ENCODE results near the gene GLIS2.
"Not testable (repeated sequence)": the region's sequence is repeated elsewhere in the genome, so short reads cannot be mapped to it uniquely, and the experiment has no call there.

The GLIS2 gene

DNA sequence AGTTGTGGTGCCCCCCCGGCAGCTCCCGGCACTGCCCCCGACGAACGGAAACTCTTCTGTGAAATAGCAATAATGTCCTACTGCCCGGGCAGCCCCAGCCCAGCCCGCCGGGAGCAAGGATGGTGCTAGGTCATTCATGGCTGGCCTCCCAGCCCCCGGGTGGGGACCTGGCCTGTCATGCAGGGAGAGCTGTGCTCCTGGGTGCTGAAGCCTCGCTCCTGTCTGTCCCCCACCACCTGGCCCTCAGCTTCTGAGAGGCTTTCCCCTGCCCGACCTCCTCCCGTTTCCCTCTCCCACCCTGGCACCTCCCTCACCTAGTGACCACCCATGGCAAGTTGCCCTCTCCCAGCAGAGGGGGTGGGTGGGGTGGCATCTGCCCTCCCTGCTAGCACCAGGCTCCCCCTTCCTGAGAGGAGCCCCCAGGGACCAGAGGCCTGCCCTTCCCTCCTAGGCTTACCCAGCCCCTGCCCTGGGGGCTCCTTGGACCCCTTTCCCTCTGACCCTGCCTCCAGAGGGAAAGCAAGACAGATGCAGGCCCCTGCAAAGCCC lies 21.7 kb downstream of the GLIS2 start:
- DNase-seq: no peak

DNA sequence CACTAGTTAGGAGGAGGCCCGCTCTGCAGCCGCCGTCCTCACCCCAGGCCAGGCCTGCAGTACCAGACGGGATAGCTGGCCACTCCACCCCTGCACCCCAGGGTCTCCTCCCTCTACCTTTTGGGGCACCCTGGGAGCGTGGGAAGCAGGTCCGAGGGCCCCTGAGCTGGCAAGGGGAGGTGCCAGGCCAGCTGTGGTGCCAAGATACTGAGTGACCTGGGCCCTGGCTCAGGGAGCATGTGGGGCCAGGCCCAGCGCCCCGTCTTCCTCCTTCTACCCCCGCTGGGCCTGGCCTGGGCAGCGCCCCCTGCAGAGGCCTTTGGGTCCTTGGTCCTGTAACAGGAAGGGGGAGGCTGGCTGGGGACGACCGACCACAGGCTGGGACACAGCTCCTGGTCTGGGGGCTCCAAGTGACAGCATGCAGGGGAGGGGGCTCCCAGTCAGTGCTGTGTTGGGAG lies 22.3 kb downstream of the GLIS2 start:
- no peak for DNase-seq

DNA sequence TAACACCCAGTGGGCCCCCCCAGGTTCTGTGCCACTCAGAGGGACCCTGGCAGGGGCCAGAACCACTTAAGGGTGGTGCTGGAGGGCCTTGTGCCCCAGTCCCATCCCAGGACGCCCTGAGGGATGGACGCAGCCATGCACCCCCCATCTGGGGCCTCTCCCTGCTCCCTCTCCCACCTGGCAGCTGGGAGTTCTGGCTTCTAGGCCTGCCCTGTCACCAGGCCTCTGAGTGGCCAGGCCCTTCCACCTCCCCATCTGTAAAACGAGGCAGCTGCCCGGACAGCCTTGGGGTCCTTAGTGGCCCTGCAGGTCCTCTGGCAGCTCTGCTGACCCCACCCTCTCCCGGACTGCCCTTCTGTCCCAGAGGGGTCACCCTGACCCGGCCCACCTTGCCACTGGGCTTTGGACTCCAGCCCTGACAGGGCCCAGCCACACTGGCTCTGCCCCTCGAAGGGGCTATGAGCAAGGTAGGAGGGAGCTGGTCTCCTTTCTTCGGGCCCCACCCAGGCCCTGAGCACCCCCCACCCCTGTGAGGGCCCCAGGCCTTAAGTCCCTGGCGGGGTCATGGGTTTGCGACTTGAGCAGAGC lies 22.9 kb downstream of the GLIS2 start:
- no peak for DNase-seq

DNA sequence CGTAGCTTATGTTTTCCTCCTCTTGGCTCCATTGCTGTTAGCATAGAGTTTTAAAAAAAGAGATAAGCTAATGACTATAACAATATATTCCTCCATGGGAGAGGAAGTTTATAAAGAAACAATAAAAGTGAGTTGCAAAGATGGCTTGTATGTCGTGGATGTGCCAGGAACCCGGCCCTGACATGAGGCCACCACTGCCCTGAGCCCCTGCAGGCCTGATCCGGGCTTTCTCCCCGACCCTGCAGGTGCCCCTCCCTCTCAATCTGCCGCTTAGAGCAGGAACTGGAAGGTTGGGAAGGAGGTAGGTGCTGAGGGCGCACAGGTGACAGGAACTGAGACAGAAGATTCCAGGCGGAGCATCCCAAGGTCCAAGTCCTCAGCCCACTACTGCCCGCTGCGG lies 23.6 kb downstream of the GLIS2 start:
- DNase-seq: no peak

DNA sequence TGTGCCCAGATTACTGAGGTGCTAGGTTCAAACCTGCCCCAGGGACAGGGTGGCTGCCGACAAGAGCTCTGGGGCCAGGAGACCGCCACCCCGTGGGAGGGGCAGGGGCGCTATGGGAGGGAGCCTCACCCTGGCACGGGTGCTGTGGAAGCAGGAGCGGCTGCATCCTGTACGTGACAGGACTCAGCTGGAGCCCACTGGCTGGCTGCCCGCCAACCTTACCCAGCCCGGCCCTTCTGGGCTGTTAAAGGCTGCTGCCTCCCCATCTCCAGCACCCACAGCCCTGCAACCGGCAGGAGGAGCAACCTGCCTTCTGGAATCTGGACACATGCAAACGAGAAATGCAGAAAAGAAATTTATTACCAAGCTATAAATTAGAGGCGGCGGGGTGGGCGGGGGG lies 24.0 kb downstream of the GLIS2 start:
- no peak for DNase-seq

DNA sequence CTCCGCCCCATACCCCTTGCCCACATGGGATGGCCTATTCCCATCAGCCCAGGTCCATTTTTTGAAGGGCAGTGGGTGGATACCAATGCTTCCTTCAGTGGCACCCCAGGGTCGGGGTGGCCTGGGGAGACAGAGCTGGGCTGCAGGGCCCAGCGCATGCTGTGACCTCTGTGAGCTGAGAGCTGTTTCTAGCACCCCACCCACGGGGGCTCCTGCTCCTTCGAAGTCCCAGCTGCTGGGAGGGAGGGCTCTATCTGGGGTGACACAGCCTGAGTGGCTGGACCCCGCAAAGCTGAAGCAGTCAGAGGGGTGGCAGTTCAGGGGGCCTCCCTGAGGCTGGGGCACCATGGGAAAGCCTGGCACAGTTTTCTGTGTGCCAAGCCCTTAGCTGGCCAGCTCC lies 24.6 kb downstream of the GLIS2 start:
- DNase-seq: no peak

DNA sequence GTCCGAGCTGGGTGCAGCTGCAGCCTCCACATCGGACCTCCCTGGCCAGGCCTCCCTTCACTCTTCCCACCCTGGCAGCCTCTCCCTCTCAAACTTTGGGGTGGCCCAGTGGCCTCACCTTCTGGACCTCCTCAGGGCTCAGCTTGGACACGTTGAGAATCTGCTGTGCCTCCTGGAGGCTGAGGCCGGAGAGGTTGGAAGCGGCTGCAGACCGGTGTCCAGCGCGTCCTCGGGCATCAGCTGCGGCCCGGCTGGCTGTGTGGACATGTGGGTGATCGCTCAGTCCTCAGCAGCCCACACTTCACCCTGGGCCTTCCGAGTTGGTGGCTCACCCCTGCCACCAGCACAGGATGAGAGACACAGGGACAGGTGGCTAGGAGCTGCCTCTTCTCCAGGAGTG lies 25.4 kb downstream of the GLIS2 start:
- no peak for DNase-seq

DNA sequence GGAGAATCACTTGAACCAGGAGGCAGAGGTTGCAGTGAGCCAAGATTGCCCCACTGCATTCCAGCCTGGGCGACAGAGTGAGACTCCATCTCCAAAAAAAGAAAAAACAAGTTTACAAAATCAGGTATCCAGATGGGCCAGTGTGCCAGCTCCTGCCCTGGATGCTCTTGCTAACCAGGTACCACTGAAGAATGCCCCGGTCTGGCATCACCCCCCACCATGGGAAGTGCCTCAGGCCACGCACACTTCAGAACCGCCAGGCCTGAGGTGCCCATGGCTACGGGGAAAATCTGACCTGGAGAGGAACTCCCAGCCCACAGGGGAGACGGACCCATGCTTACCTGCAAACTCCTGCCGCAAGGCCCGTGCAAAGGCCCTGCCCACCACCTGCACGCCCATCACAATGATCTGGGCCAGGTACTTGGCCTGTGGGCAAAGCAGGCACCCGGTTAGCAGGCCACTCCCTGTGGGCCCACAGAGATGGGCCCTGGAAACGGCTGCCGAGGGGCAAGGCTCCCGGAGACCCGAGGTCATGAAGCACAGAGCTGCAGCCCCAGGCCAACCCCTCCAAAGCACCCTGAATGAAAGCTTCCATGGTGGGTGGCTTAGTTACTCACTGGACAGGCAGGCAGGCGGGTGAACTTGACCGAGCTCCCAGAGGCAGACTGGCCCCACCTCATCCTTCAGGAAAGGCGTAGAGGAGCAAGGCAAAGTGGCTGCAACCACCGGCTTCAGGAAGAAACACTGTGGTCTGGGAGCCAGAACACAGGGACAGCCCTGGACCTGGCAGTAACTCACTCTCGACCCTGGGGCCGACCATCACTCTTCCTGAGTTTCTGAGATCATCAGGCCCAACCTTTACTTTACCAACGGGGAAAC lies 27.2 kb downstream of the GLIS2 start:
- no peak for DNase-seq

DNA sequence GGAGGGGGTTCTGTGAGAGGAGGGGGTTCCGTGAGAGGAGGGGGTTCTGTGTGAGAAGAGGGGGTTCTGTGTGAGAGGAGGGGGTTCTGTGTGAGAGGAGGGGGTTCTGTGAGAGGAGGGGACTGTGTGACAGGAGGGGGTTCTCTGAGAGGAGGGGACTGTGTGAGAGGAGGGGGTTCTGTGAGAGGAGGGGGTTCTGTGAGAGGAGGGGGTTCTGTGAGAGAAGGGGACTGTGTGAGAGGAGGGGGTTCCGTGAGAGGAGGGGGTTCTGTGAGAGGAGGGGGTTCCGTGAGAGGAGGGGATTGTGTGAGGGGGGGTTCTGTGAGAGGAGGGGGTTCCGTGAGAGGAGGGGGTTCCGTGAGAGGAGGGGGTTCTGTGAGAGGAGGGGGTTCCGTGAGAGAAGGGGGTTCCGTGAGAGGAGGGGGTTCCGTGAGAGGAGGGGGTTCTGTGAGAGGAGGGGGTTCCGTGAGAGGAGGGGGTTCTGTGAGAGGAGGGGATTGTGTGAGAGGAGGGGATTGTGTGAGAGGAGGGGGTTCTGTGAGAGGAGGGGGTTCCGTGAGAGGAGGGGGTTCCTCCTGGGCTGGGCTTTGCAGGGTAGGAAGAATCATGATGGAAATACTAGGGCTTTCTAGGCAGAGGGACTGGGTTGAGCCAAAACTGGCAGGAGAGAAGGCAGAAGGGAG lies 28.6 kb downstream of the GLIS2 start:
- not testable (repeated sequence) for DNase-seq

DNA sequence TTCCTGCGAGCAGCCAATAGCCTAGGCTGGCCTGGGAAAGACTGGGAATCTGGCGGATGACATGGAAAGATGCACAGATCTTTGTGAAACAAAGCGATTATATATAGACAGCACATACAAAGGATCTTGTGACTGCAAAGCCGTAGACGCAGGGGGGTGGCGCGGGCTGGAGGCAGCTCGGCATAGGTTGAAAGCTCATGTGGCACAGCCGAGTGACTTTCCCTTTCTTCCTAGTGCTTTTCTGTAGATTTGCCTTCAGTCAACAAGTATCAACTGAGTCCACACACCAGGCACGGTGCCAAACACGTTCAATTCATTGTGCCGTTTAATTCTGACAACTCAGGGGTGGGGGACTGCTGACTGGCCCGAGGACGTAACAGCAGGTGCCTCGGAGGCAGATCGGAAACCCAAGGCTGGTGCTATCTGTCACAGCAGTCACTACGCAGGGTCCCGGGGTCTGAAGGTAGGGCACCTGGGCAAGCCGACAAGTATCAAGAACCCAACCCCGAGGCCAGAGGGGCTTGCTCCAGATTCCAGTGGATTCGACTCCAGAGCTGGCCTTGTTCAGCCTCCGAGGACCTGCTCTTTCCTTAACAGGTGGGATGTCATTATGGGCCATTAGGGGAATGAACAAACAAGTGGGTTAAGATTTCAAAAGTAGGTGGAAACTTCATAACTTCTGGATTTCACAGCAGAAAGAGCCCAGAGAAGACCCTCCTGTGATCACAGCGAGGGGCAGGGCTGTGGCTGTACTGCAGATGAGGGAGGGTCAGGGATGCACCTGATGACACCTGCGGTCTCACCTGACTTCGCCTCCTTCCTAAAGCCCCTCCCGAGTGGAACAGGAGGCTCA lies 29.3 kb downstream of the GLIS2 start:
- no peak for DNase-seq

DNA sequence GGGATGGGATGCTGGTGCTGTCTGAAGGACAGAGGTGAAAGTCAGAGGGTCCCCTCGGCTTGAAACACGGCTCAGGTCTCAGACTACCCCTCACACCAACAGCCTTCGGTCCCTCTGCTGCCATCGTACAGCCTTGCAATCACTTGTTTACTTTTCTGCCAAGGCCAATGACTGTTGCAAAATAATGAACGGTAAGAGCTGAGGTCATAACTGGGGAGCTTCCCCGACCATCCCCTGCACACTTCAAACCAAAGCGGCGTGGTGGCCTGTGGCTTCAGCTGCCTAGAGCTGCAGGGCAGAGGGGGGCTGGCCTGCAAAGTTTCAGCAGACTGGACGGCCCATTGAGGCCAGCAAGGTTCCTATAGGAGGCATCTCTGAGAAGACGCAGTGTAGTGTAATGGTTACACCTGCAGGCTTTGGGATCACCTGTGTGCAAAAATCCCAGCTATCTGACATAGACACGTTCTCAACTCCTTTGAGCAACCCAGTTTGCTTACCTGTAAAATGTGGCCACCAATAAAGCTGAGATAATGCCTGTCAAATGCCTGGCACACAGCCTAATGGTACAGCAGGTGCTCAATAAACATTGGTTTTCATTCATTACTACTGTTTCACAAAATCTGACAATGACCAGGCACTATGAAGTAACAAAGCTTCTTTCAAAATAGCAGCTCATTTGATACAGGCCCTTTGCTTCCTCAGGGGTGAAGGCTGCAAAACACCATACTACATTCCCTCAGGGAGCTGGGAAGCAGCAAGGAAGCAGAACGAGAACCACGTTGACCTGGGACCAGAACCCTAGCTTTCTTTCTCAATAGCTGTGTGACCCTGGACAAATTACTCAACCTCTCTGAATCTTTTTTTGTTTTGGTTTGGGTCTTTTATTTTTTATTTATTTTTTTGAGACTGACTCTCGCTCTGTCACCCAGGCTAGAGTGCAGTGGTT lies 30.2 kb downstream of the GLIS2 start:
- DNase-seq: no peak

DNA sequence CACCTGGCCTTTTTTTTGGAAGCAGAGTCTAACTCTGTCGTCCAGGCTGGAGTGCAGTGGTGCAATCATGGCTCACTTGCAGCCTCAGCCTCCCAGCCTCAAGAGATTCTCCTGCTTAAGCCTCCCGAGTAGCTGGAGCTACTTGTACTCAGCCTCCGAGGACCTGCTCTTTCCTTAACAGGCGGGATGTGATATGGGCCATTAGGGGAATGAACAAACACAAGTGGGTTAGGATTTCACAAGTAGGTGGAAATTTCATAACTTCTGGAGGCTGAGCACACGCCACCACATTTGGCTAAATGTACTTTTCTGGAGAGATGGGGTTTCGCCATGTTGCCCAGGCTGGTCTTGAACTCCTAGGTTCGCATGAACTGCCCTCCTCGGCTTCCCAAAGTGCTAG lies 31.1 kb downstream of the GLIS2 start:
- DNase-seq: no peak

DNA sequence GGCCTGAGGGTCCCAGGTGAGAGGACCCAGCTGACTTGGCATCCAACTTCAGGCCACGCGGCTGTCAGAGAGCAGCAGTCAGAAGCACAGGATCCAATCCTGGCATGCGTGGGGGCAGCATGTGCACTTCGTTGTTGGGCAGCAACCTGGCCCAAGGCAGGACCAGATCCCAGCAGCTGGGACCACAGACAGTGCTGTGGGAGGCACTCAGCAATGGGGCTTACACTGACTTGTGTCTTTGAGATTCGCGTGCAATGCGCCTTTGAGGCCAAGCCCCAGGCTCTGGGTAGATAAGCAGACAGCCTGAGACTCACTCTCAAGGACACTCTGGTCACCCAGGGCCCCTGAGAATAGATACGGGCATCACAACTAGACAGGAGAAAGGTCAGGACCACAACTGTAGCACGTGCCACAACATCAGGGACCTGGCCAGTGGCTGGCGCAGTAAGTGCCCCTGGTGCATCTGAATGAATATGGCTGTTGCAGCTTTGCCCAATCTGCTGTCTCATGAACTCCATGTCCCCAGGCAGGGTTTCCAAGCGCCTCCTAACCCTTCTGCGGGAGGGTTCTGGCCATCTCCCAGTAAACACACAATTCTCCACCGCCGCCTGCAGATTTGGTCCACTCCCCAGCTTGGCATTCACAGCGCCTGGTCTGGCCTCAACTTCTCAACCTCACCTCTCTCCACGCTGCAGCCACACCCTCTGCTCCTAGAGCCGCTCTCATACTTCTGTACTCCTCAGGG lies 32.1 kb downstream of the GLIS2 start:
- no peak for DNase-seq

DNA sequence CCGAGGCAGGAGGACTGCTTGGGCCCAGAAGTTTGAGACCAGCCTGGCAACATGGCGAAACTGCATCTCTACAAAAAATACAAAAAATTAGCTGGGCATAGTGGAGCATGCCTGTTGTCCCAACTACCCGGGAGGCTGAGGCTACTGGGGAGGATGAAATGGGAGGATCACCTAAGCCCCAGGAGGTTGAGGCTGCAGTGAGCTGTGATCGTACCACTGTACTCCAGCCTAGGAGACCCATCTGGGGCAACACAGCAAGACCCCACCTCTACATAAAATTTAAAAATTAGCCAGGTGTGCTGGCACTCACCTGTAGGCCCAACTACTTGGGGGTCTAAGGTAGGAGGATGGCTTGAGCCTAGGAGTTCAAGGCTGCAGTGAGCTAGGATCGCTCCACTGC lies 33.5 kb downstream of the GLIS2 start:
- DNase-seq: no peak

DNA sequence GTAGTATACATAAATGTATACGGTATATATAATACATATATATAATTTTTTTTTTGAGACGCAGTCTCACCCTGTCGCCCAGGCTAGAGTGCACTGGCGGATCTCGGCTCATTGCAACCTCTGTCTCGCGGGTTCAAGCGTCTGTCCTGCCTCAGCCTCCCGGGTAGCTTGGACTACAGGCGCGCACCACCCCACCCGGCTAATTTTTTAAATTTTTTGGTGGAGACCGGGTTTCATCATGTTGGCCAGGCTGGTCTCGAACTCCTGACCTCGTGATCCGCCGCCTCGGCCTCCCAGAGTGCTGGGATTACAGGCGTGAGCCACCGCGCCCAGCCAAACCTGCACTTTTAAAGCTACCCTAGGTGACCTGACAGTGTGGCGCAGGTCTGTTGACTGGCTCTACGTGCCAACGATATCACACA lies 34.5 kb downstream of the GLIS2 start:
- DNase-seq: no peak

DNA sequence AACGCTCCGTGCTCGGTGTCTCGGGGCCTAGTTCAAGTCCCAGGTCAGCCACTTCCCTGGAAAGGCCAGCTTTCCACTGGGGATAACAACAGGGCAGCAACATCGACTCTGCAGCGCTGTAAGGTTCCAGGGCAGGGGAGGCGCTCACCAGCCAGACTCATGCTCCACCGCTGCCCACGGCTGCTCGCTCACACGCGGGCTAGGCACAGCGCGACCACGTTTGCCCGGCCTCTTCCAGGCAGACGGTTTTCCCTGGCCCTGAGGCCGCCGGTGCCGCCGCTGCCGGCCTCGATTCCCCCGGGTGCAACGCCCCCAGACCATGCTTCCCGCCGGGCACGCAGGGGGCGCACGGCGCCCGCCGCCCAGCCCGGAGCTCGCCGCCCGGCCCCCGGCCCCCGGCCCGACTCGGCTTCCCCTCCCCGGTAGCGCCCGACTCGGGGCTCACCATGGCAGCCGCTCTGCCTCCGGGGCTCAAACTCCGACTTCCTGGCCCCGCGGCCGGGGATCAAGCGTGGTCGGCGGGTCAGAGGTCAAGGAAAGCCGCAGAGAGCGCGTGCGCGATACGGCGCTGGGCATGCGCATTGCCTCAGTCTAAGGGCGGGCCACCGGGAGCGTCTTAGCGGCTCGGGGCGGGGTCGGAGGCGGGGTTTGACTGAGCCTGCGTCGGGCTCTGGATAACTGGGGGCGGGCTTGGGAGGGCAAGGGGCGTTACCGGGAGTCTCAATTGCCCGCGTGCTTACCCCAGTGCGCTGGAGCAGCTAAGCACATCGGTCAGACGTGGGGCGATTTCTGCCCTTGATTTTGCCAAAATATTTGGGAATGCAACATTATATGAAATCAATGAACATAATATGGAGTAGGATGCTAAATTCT lies 35.2 kb downstream of the GLIS2 start, which contains the start of gene PAM16:
Gene PAM16, minus strand, starts transcription at position 535 of the 873 bp plus-strand sequence. Its CDS starts 87 bp downstream, at position 448.
- DNase-seq: peak; percentile 97

DNA sequence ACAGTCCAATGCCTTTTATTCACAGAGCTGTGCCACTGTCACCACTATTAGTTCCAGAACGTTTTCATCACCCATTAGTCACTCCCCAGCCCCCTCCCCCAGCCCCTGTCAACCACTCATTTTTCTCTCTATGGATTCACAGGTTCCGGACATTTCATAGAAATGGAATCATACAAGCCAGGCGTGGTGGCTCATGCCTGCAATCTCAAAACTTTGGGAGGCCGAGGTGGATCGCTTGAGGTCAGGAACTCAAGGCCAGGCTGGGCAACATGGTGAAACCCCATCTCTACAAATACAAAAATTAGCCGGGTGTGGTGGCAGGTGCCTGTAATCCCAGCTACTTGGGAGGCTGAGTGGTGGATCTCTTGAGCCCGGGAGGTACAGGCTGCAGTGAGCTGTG lies 36.0 kb downstream of the GLIS2 start:
- DNase-seq: no peak

DNA sequence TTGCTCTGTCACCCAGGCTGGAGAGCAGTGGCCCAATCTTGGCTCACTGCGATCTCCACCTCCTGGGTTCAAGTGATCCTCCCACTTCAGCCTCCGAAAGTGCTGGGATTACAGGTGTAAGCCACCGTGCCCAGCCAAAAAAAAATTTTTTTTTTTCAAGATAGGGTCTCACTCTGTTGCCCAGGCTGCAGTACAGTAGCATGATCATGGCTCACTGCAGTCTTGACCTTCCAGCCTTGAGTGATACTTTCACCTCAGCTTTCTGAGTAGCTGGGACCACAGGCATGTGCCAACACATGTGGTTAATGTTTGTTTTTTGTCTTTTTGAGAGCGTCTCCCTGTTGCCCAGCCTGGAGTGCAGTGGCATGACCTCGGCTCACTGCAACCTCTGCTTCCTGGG lies 37.0 kb downstream of the GLIS2 start:
- DNase-seq: no peak

DNA sequence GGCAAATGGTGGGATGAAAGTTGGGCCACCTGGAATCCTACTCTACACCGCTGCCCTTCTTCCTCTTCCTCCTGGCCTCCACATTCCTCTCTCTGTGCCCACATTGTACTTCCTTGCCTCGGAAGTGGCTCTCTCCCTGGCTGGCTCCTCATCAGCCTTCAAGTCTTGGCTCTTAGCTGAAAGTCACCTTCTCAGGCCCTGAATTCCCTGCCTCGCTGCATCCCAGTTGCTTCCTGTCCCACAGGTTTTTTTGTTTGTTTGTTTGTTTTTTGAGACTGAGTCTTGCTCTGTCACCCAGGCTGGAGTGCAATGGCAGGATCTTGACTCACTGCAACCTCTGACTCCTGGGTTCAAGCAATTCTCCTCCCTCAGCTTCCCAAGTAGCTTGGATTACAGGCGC lies 37.8 kb downstream of the GLIS2 start:
- DNase-seq: no peak
